B cell (primary cell): ENCODE data around the gene ENPP7. TPM values are rescaled to one million over a fixed set of nuclear protein-coding genes. Genes with fewer than 3 reads are reported as not detected.

ENCODE experiments used
- ATAC-seq: fragments of 200-7000 bp; cut with Tn5 transposase; one replicate; pipeline ENCODE4 v1.10.0; 2021; ENCODE audit warnings: low read depth, mild to moderate bottlenecking, moderate number of reproducible peaks, moderate library complexity
- CTCF ChIA-PET: fragments of 350-600 bp; sonication (Branson Sonifier 250); formaldehyde crosslinking; loops from one replicate; lab custom pipeline; 2021; ENCODE audit warnings: antibody characterized with exemption, inconsistent platforms; lab: Charles Lee
- POLR2A ChIA-PET: fragments of 350-600 bp; sonication (Branson Sonifier 250); formaldehyde crosslinking; loops from one replicate; lab custom pipeline; 2021; ENCODE audit warnings: antibody characterized with exemption; lab: Charles Lee
- DNase-seq: peaks from one replicate; pipeline ENCODE4 v3.0.0; 2013
- H2AFZ ChIP-seq: 2 replicates; pipeline ENCODE4 v1.6.1; 2012; ENCODE audit warnings: mild to moderate bottlenecking, low read depth, low read length; ENCODE audit not compliant: insufficient read depth, poor library complexity, severe bottlenecking
- H3K27ac ChIP-seq, 2 donors: 1 replicate in 1 of 2; 2 replicates in 1 of 2; pipeline ENCODE4 v1.5.1; 2012 to 2013; ENCODE audit warnings: low read length in 2 of 2, mild to moderate bottlenecking in 2 of 2, moderate library complexity in 1 of 2
- H3K27me3 ChIP-seq, 4 experiments: fragments of 200-600 bp in 1 of 4; sonication (generic) in 1 of 4; replicated peaks in 1 of 4; 1 replicate in 2 of 4; 2 replicates in 2 of 4; pipeline versions ENCODE4 v1.6.1 to v1.7.0; 2013 to 2016; ENCODE audit warnings: low read length in 3 of 4, mild to moderate bottlenecking in 2 of 4, mixed read lengths in 1 of 4, moderate library complexity in 1 of 4; ENCODE audit not compliant: insufficient read depth in 4 of 4, control insufficient read depth in 3 of 4; ENCODE audit errors: control extremely low read depth in 1 of 4
- H3K36me3 ChIP-seq, 2 experiments: replicated peaks in 1 of 2; 1 replicate in 1 of 2; 2 replicates in 1 of 2; pipeline versions ENCODE4 v1.6.1 to v1.7.1; 2013; ENCODE audit warnings: low read length in 1 of 2; ENCODE audit not compliant: insufficient read depth in 2 of 2, control insufficient read depth in 1 of 2; ENCODE audit errors: control extremely low read depth in 1 of 2, extremely low read depth in 1 of 2
- H3K4me1 ChIP-seq, 2 donors: fragments of 200-600 bp in 1 of 2; sonication (generic) in 1 of 2; 1 replicate in 1 of 2; 2 replicates in 1 of 2; pipeline versions ENCODE4 v1.5.1 to v1.6.1; 2013 to 2017; ENCODE audit warnings: low read length in 2 of 2; ENCODE audit not compliant: control insufficient read depth in 2 of 2, insufficient read depth in 2 of 2
- H3K4me2 ChIP-seq: replicated peaks from 2 replicates; pipeline ENCODE3; 2012; ENCODE audit warnings: mild to moderate bottlenecking, low read depth, low read length; ENCODE audit not compliant: poor library complexity, severe bottlenecking
- H3K4me3 ChIP-seq, 5 experiments: fragments of 200-600 bp in 1 of 5; sonication (generic) in 1 of 5; 1 replicate in 3 of 5; 2 replicates in 2 of 5; pipeline versions ENCODE4 v1.5.1 to v1.7.0; 2011 to 2016; ENCODE audit warnings: low read length in 4 of 5, mild to moderate bottlenecking in 4 of 5, low read depth in 2 of 5, control low read depth in 1 of 5, moderate library complexity in 1 of 5; ENCODE audit not compliant: insufficient read depth in 1 of 5; ENCODE audit errors: control extremely low read depth in 1 of 5, extremely low read depth in 1 of 5
- H3K79me2 ChIP-seq: fragments of 200-600 bp; sonication (generic); one replicate; pipeline ENCODE4 v1.6.0; 2016; ENCODE audit warnings: low read length; ENCODE audit not compliant: control insufficient read depth, insufficient read depth
- H3K9ac ChIP-seq: fragments of 200-600 bp; sonication (generic); 2 replicates; pipeline ENCODE4 v1.6.1; 2017; ENCODE audit warnings: mild to moderate bottlenecking, low read length, moderate library complexity
- H3K9me3 ChIP-seq, 3 donors: one replicate each; pipeline versions ENCODE4 v1.6.1 to v1.7.1; 2013; ENCODE audit warnings: low read length in 2 of 3; ENCODE audit not compliant: control insufficient read depth in 2 of 3, insufficient read depth in 1 of 3; ENCODE audit errors: control extremely low read depth in 1 of 3
- H4K20me1 ChIP-seq: 2 replicates; pipeline ENCODE4 v1.6.0; 2012; ENCODE audit warnings: mild to moderate bottlenecking, low read length; ENCODE audit not compliant: insufficient read depth, control insufficient read depth, poor library complexity, severe bottlenecking
- H3K27ac Mint-ChIP-seq: one replicate; pipeline ENCODE4 v1.8.0; 2021; ENCODE audit warnings: mixed read lengths
- H3K27me3 Mint-ChIP-seq: one replicate; pipeline ENCODE4 v1.8.0; 2021; ENCODE audit warnings: mixed read lengths
- H3K4me1 Mint-ChIP-seq: one replicate; pipeline ENCODE4 v1.8.0; 2021; ENCODE audit warnings: mixed read lengths
- H3K4me3 Mint-ChIP-seq: one replicate; pipeline ENCODE4 v1.8.0; 2021; ENCODE audit warnings: mixed read lengths
- H3K9me3 Mint-ChIP-seq: one replicate; pipeline ENCODE4 v1.8.0; 2022; ENCODE audit warnings: mixed read lengths; ENCODE audit not compliant: insufficient read depth
- CTCF ChIP-seq: fragments of 200-600 bp; IDR thresholded peaks from one replicate; pipeline ENCODE4 v1.8.0; 2022; ENCODE audit warnings: antibody characterized with exemption, mild to moderate bottlenecking
- EZH2 ChIP-seq: IDR thresholded peaks from 2 replicates; pipeline ENCODE4 v1.6.1; 2012; ENCODE audit warnings: borderline replicate concordance, low read depth, mild to moderate bottlenecking, moderate library complexity, low read length; ENCODE audit not compliant: insufficient read depth, poor library complexity, severe bottlenecking
- WGBS: methylation state at CpG from one replicate; pipeline ENCODE4 v1.1.5; 2013; ENCODE audit warnings: missing lambda C conversion rate; ENCODE audit not compliant: insufficient coverage; 5-methylcytosine and 5-hydroxymethylcytosine counted together
- intact Hi-C: fragments of 100-400 bp; cut with micrococcal nuclease; formaldehyde crosslinking; loops from one replicate; pipeline ENCODE4 v1.10.0; 2022
- polyA plus RNA-seq: library from polyadenylated mRNA; depleted of rRNA; stranded (reverse); fragments of >200 nt; gene quantifications from 2 replicates; pipeline ENCODE4 v1.2.3, GENCODE V29; 2012
- total RNA-seq, 2 donors: library from RNA; stranded (reverse); fragments of 120-200 nt in 1 of 2; gene quantifications; 1 replicate in 1 of 2; 2 replicates in 1 of 2; pipeline versions ENCODE4 v1.2.3 to v1.2.4, GENCODE V29; 2013 to 2022

Gene ENPP7
- total and polyA plus RNA-seq, 2 donors (not counting 1 experiment from before 2014, with no cell fraction given): 0.40 to 6.7 TPM

GRCh38 chr17:79704691-79705090 lies 26.1 kb upstream of the ENPP7 start:
- no peak overlapping the region for H3K4me3 Mint-ChIP-seq
- H3K4me1 Mint-ChIP-seq: peaks cover 3% of the 10 kb centered on the region
- no peak overlapping the region for H2AFZ ChIP-seq
- no peaks in the 10 kb centered on the region for H3K9me3 Mint-ChIP-seq
- no peak overlapping the region for H3K27ac Mint-ChIP-seq
- intact Hi-C loops: no loop called here
- POLR2A ChIA-PET: no interaction called here
- H3K9ac ChIP-seq: no peak overlapping the region
- no peaks in the 10 kb centered on the region for H3K79me2 ChIP-seq
- CTCF ChIA-PET: no interaction called here
- peaks cover 4% of the 10 kb centered on the region for H3K27me3 Mint-ChIP-seq
- no peak overlapping the region for H3K27ac ChIP-seq
- H3K4me2 ChIP-seq: no peak overlapping the region
- 100% methylated on average over 1 of the region's 9 CpGs for WGBS
- H3K4me1 ChIP-seq: peaks cover 5 to 6% of the 10 kb centered on the region in 2 donors
- TF ChIP-seq CTCF: no peak
- no peak for TF ChIP-seq EZH2
- no peaks in the 10 kb centered on the region for H3K36me3 ChIP-seq
- no peaks in the 10 kb centered on the region for H3K9me3 ChIP-seq
- peaks cover 0 to 11% (median 0%) of the 10 kb centered on the region in 4 experiments for H3K27me3 ChIP-seq
- H4K20me1 ChIP-seq: no peaks in the 10 kb centered on the region
- no peak overlapping the region for H3K4me3 ChIP-seq
- no peak for DNase-seq
- ATAC-seq: no peak

- peaks cover 5 to 6% of the 10 kb centered on the region in 2 donors for H3K4me1 ChIP-seq
- Mint-ChIP-seq H3K27me3 (peaks cover 4% of the 10 kb centered on the region), H3K4me1 (peaks cover 3% of the 10 kb centered on the region), H3K4me3 (no peak overlapping the region), H3K27ac (no peak overlapping the region), H3K9me3 (no peaks in the 10 kb centered on the region)
- no peaks in the 10 kb centered on the region for H4K20me1 ChIP-seq
- CTCF ChIA-PET: no interaction called here
- no peak overlapping the region for H3K9ac ChIP-seq
- DNase-seq (no peak), ATAC-seq (no peak)
- no peak overlapping the region for H3K4me3 ChIP-seq
- TF ChIP-seq CTCF: no peak
- TF ChIP-seq EZH2: no peak
- H3K27me3 ChIP-seq: peaks cover 0 to 5% (median 0%) of the 10 kb centered on the region in 4 experiments
- H3K36me3 ChIP-seq: no peaks in the 10 kb centered on the region
- H3K27ac ChIP-seq: no peak overlapping the region
- 66% methylated on average over 12 of the region's 20 CpGs for WGBS
- H3K4me2 ChIP-seq: no peak overlapping the region
- H3K9me3 ChIP-seq: no peaks in the 10 kb centered on the region
- H2AFZ ChIP-seq: no peak overlapping the region
- intact Hi-C loops: no loop called here
- POLR2A ChIA-PET: no interaction called here
- H3K79me2 ChIP-seq: no peaks in the 10 kb centered on the region
Measured at GRCh38 chr17:79705674-79706073, 25.1 kb upstream of the ENPP7 start.
